Measurements from ENCODE around the gene NAT9.

Gene NAT9

DNA sequence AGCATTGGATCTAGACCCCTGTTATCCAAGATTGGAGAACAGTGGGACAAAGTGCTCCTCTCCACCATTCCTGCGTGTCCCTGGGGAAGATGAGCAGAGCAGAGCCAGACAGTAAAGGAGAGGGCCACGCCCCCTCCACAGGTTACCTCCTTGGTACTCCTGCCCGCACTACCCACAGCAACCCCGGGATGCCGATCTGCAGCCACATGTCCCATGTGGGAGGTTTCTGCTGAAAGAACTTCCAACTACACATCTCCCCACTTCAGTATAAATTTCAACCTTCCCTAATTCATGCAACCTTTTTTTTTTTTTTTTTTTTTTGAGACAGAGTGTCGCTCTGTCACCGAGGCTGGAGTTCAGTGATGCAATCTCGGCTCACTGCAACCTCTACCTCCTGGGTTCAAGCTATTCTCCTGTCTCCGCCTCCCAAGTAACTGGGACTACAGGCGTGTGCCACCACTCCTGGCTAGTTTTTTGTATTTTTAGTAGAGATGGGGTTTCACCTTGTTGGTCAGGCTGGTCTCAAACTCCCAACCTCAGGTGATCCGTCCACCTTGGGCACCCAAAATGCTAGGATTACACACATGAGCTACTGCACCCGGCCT lies 36.8 kb downstream of the NAT9 start:
- Mint-ChIP-seq H3K27ac (peak overlapping the region; percentile 86 to 89), H3K4me3 (peak overlapping the region; percentile 86 to 92), H3K4me1 (ENCODE audit: low read depth in 2 of 2) (peaks cover 67 to 73% of the 10 kb centered on the region in 2 donors), H3K36me3 (ENCODE audit: insufficient read depth) (peaks cover 28% of the 10 kb centered on the region), H3K27me3 (no peaks in the 10 kb centered on the region), H3K9me3 (no peaks in the 10 kb centered on the region)
- ATAC-seq (replicated peaks) (no peak), DNase-seq (no peak)

DNA sequence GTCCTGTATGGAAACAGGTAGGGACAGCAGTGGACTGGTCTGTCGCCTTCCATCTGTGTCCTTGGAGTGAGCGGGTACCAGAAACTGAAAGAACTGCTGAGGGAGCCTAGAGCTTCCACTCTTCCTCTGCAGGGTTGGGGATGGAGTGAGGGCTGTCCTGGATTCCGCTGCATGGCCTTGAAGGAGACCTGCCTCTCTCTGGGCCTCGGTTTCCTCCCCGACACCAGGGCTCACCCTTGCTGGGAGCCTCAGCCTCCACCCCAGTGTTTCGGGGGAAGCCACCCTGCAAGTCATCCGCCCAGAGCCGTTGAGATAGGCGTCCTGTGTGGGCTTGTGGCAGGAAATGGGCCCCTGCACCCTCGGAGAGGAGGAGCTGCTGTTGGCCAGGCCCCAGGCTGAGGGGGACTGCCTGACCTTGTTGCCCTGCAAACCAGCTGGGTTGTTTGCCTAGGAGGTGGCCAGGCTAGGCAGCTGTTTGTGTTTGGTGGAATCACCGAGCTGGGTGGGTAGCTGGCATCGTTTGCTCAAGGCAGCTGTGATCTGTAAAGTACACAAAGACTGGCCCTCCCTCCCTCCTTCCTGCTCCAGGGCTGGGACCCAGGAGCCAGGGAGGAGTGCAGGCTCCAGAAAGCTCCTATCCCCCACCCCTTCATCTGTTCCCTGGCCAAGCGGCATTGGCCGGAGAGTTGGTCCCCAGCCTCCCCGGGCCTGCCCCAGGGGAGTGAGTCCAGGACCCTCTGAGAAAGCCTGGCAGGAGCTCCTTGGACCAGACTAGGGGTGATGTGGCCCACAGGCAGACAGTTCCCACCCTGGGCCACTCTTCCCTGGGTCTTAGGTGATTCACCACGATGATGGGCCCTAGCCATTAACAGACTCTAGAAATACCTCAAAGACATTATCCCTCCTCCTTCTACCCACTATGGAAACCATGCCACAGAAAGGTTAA lies 37.8 kb downstream of the NAT9 start:
- Mint-ChIP-seq H3K4me1 (ENCODE audit: low read depth in 2 of 2) (peaks cover 57 to 63% of the 10 kb centered on the region in 2 donors), H3K36me3 (ENCODE audit: insufficient read depth) (peaks cover 23% of the 10 kb centered on the region), H3K4me3 (peak overlapping the region; percentile 86 to 92), H3K27ac (peak overlapping the region; percentile 86 to 89), H3K9me3 (no peaks in the 10 kb centered on the region), H3K27me3 (no peaks in the 10 kb centered on the region)
- peak; percentile 83 for ATAC-seq (replicated peaks)
- DNase-seq, result peak; percentile 83 to 85 (median 84)

DNA sequence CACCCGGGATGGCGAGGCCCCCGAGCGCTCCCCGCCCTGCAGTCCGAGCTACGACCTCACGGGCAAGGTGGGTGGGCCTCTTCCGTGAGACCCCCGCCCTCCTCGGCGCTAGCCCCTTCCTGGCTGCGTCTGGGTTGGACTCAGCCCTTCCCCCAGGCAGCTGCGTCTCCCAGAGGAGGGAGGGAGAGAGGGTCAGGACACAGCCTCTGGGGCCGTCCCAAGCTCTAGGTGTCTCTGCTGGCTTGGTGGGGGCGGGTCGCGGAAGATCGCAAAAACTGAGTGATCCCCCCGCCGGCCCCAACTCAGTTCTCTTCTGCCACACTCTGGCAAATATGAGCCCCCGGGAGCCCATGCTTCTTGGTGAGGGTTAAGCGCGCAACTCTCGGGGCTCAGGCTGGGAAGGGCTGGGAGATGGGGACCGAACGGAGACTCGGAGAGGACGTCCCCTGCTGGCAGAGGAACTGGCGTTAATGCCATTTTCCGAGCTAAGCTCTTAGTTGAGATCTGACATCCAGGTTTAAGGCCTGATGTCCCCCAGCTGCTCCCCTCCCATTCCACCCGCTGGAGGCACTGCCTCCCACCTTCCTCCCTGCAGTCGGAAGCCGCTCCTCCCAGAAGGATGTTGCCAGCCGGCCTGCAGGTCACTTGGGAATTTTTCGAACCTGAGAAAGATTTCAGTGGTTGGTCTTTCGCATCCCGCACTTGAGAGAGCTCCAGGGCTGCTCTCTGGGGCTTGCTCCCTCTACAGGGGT lies 38.7 kb downstream of the NAT9 start:
- ATAC-seq (replicated peaks), result peak; percentile 17
- H3K4me1 Mint-ChIP-seq (ENCODE audit: low read depth in 2 of 2), result peaks cover 48 to 54% of the 10 kb centered on the region in 2 donors

DNA sequence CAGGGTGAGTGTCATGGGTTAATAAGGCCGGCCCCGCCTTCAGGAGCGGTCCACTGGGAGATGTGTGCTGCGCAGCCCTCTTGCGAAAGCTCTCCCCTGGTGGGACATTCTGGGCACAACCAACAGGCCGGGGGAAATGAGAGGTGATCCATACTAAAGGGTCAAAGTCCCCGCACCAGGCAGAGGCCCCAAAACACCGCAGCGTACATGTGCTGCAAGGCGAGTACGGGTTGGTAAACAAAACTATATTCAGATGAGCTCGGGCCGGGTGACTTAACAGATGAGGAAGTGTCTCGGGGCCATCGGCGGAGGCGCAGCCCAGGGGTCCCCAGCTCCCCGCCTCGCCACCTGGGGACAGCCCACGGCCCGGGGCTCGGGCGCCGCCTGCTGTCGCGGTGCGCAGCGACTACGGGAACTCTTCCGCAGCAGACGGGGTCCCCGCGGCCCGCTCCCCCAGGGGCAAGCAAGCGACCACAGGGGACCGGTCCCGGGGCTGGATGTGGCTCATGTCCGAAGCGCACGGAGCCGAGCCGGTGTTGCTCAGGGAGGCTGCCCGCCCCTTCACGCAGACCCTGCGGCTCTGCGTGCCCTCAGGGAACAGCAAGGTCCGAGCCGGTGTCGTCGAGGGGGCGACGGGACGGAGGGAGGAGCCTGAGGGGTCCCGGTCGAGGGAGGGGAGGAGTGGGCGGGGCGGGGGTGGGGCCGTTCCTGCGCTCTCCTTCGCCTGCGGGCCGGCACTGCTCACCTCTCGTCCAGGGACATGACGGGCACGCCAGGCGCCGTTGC lies 39.4 kb downstream of the NAT9 start, which contains the start of gene RAB37:
Gene RAB37, plus strand, starts transcription at position 744 of the 786 bp plus-strand sequence. Its CDS starts 17 bp downstream, at position 761.
- DNase-seq (peak in 2 of 3 experiments; percentile 52 to 53), ATAC-seq (replicated peaks) (peak; percentile 19)
- peak within 1 kb of the TSS; percentile 86 to 89 for H3K27ac Mint-ChIP-seq
- H3K9me3 Mint-ChIP-seq, result no peaks in the 10 kb centered on the region
- peak within 1 kb of the TSS; percentile 86 to 92 for H3K4me3 Mint-ChIP-seq
- peaks cover 41 to 47% of the 10 kb centered on the region in 2 donors for H3K4me1 Mint-ChIP-seq (ENCODE audit: low read depth in 2 of 2)
- peaks cover 18% of the 10 kb centered on the region for H3K36me3 Mint-ChIP-seq (ENCODE audit: insufficient read depth)
- no peaks in the 10 kb centered on the region for H3K27me3 Mint-ChIP-seq

More for the DNA sequence above, 38.7 kb downstream of the NAT9 start:
- Mint-ChIP-seq H3K9me3 (no peaks in the 10 kb centered on the region), H3K27me3 (no peaks in the 10 kb centered on the region), H3K27ac (peak overlapping the region; percentile 86 to 89), H3K36me3 (ENCODE audit: insufficient read depth) (peaks cover 19% of the 10 kb centered on the region), H3K4me3 (peak overlapping the region; percentile 86 to 92)
- peak in 1 of 3 experiments; percentile 52 for DNase-seq

DNA sequence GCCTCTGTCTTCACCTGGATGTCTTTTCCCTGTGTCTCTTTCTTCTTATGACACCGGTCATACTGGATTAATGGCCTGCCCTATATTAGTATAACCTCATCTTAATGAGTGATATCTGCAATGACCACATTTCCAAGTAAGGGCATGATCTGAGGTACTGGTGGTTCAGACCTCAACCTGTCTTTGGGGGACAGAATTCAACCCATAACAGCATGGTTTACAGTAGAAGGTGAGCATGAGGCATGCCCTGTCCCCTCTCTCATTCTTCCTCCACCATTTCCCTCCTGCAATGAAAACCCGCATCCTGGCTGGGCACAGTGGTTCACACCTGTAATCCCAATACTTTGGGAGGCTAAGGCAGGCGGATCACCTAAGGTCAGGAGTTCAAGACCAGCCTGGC lies 41.9 kb downstream of the NAT9 start:
- Mint-ChIP-seq H3K4me1 (ENCODE audit: low read depth in 2 of 2) (peaks cover 35% of the 10 kb centered on the region in 2 donors), H3K4me3 (no peak overlapping the region), H3K27me3 (no peaks in the 10 kb centered on the region), H3K9me3 (no peaks in the 10 kb centered on the region), H3K27ac (no peak overlapping the region), H3K36me3 (ENCODE audit: insufficient read depth) (peaks cover 9% of the 10 kb centered on the region)
- no peak for ATAC-seq (replicated peaks)
- DNase-seq, result no peak

DNA sequence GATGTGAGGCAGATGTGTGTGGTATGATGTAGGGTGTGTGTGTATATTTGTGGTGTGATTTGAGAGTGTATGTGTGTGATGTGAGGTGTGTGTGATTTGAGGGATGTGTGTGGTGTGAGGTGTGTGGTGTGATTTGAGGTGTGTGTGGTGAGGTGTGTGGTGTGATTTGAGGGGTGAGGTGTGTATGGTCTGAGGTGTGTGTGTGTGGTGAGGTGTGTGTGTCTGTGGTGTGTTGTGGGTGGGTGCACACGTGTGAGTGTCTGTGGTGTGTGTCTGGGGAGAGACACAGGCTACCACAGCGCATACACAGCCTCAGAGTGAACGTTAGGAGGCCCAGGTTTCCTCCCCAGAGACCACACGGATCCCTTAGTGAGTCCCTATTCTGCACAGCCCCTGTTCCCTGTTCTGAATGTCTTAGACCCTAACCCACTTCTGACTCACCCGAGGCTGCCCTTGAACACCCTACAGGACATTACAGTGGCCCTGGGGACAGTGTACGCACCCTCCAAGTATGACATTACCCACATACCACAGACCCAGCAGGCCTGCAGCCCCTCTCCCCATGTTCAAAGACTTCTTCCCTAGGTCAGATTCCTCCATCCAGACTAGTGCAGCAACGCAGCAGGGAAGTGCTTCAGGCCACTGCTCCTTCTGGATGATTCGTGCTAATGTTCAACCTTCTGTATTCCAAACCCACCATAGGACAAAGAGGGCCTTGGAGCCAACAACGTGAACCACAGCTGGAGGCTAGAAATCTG lies 42.6 kb downstream of the NAT9 start:
- no peaks in the 10 kb centered on the region for H3K9me3 Mint-ChIP-seq
- peak in 2 of 3 experiments; percentile 35 to 39 for DNase-seq
- H3K27me3 Mint-ChIP-seq, result no peaks in the 10 kb centered on the region
- H3K4me3 Mint-ChIP-seq, result no peak overlapping the region
- no peak overlapping the region for H3K27ac Mint-ChIP-seq
- peaks cover 3% of the 10 kb centered on the region for H3K36me3 Mint-ChIP-seq (ENCODE audit: insufficient read depth)
- ATAC-seq (replicated peaks), result peak; percentile 2
- H3K4me1 Mint-ChIP-seq (ENCODE audit: low read depth in 2 of 2), result peaks cover 28% of the 10 kb centered on the region in 2 donors

DNA sequence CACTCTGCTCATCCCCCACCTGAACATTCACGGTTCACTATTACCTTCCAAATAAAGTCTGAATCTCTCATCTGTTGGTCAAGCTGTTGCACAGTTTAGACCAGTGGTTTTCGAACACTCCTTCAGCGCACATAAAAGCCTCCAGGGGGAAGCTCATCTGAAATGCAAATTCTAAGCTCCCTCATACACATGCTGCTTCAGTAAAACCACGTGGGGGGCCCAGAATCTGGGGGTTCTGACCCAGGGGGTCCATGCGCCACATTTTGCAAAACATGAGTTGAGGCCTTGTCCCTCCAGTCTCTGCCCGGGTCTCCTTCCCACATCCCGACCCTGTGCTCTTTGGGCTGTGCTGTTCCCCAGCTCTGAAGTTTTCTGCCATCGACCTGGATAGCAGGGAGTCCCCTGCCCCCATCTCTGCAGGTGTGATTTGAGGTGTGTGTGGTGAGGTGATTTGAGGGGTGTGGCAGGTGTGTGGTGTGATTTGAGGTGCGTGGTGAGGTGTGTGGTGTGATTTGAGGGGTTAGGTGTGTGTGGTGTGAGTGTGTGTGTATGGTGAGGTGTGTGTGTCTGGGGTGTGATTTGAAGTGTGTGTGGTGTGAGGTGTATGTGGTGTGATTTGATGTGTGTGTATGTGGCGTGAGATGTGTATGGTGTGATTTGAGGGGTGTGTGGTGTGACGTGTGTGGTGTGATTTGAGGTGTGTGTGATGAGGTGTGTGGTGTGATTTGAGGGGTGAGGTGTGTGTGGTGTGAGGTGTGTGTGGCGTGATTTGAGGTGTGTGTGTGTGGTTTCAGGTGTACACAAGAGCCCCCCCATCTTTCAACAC lies 43.9 kb downstream of the NAT9 start:
- DNase-seq (no peak), ATAC-seq (replicated peaks) (no peak)
- H3K36me3 Mint-ChIP-seq (ENCODE audit: insufficient read depth), result peaks cover 3% of the 10 kb centered on the region
- H3K4me3 Mint-ChIP-seq, result no peak overlapping the region
- peaks cover 21 to 22% of the 10 kb centered on the region in 2 donors for H3K4me1 Mint-ChIP-seq (ENCODE audit: low read depth in 2 of 2)
- H3K27ac Mint-ChIP-seq, result no peak overlapping the region
- no peaks in the 10 kb centered on the region for H3K9me3 Mint-ChIP-seq
- H3K27me3 Mint-ChIP-seq, result no peaks in the 10 kb centered on the region

DNA sequence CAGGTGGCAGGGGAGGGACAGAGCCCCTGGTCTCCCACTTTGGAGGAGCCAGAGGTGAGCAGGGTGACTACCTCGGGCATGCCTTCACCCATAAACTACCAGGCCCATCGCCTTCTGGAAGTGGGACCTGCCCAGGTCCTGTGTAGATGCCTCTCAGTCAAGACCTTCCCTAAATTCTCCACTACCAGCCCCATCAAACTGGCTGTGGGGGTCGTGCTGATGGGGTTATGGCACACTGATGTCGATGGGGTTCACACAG lies 44.9 kb downstream of the NAT9 start:
- H3K4me3 Mint-ChIP-seq, result peak overlapping the region; percentile 37 to 42
- DNase-seq, result no peak
- H3K36me3 Mint-ChIP-seq (ENCODE audit: insufficient read depth), result peaks cover 3% of the 10 kb centered on the region

DNA sequence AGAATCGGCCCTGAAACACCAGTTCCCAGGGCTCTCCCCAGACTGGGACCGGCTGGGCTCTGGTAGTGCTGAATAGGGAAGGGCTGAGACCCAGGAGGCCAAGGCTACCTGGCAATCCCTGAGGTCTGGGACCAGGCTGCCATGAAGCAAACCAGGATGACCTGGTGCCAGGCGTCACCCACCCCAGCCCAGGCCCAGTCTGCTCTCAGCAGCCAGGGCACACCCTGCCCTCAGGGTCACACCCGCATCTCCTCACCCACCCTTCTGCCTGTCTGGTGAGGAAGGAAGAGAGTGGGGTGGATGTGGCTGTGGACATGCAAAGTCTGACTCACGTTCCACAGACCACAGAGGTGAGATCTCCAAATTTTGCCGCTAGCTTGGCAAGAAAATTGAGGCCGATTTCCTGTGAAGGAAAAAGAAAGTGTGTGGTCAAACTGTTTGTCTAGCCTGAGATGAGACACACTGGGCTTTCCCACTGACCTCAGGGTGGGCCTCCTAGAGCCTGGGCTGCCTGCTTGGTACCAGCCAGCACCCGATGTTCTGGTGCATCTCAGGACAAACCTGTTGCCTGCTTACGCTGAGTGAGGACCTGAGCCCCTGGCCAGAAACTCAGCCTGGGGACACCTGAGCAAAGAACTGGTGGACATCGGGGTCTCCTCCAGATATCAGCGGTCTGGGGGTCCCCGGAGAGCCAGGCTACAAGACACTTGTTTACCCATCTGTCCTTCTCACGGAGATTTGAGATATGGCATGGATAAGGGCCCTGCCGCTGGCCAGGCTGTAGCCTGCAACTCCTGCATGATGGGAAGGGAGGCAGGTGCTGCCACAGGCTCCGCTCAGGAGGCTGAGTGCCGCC lies 45.4 kb downstream of the NAT9 start:
- ATAC-seq (replicated peaks) (peak; percentile 92), DNase-seq (peak; percentile 74 to 78 (median 76))
- peak overlapping the region; percentile 37 to 42 for H3K4me3 Mint-ChIP-seq
- H3K9me3 Mint-ChIP-seq, result no peaks in the 10 kb centered on the region
- H3K4me1 Mint-ChIP-seq (ENCODE audit: low read depth in 2 of 2), result peaks cover 16 to 17% of the 10 kb centered on the region in 2 donors
- peak overlapping the region; percentile 6 to 29 for H3K27ac Mint-ChIP-seq
- peaks cover 3% of the 10 kb centered on the region for H3K36me3 Mint-ChIP-seq (ENCODE audit: insufficient read depth)
- no peaks in the 10 kb centered on the region for H3K27me3 Mint-ChIP-seq

More for the DNA sequence above, 44.9 kb downstream of the NAT9 start:
- no peak for ATAC-seq (replicated peaks)
- Mint-ChIP-seq H3K27ac (no peak overlapping the region), H3K27me3 (no peaks in the 10 kb centered on the region), H3K9me3 (no peaks in the 10 kb centered on the region), H3K4me1 (ENCODE audit: low read depth in 2 of 2) (peaks cover 18 to 19% of the 10 kb centered on the region in 2 donors)

DNA sequence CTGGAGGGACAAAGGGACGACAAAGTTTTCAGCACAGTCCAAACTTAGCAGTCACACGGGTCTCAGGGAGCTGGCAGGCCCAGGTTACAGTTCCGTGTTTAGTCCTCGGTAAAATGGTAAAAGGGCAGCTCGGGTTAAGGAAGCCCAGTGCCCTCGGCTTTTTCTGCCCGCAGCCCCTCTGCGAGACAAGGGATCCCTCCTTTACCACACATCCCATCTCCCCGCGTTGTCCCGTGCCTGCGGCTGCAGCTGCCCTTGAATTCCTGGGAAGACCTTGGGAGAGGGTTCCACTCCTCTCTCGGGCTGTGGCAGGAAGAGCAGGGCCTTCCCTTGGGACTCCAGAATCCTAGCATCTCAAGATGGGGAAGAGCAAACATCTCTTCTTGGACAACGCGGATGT lies 46.3 kb downstream of the NAT9 start:
- peaks cover 16% of the 10 kb centered on the region in 2 donors for H3K4me1 Mint-ChIP-seq (ENCODE audit: low read depth in 2 of 2)
- DNase-seq, result no peak
- H3K27me3 Mint-ChIP-seq, result no peaks in the 10 kb centered on the region
- ATAC-seq (replicated peaks), result no peak
- H3K27ac Mint-ChIP-seq, result no peak overlapping the region
- no peaks in the 10 kb centered on the region for H3K9me3 Mint-ChIP-seq
- H3K36me3 Mint-ChIP-seq (ENCODE audit: insufficient read depth), result peaks cover 3% of the 10 kb centered on the region
- H3K4me3 Mint-ChIP-seq, result peak overlapping the region; percentile 37 to 42

DNA sequence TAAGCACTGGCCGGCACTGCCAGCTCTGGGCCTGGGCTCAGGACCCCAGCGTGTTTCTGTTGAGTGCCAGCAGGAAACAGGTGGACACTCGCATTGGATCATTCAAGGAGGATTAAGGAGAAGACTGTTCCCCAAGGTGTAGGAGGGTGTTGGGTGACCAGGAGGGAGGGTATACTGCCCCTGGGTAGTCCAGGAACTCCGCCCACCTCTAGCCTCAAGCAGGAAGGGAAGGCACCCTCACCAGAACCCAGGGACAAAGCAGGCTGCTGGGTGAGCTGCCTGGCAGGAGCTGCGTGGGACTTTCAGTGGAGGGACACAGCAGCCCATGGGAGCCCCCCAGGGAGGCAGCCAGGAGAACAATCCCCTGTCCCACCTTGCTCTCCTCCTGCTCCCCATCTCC lies 46.8 kb downstream of the NAT9 start:
- H3K4me1 Mint-ChIP-seq (ENCODE audit: low read depth in 2 of 2), result peaks cover 11 to 16% of the 10 kb centered on the region in 2 donors
- peaks cover 3% of the 10 kb centered on the region for H3K36me3 Mint-ChIP-seq (ENCODE audit: insufficient read depth)
- ATAC-seq (replicated peaks) (no peak), DNase-seq (no peak)
- H3K4me3 Mint-ChIP-seq, result peak overlapping the region in 1 of 2 donors; percentile 42
- no peaks in the 10 kb centered on the region for H3K27me3 Mint-ChIP-seq
- H3K27ac Mint-ChIP-seq, result no peak overlapping the region
- H3K9me3 Mint-ChIP-seq, result no peaks in the 10 kb centered on the region
